OCI-LY7 (cell line): ENCODE measurements around the gene LILRB5. TPM values are rescaled to one million over a fixed set of nuclear protein-coding genes. Genes with fewer than 3 reads are reported as not detected.

ENCODE experiments used
- BruUV-seq: library from RNA; stranded (reverse); fragments of 400-500 nt; replicated peaks from 2 replicates; lab custom pipeline; 2021; lab: Mats Ljungman, UMichigan
- CTCF ChIA-PET: fragments of 300-600 bp; sonication (Branson Sonifier 250); formaldehyde crosslinking; loops from one replicate; lab custom pipeline; 2022; ENCODE audit warnings: antibody characterized with exemption; ENCODE audit not compliant: unreplicated experiment; lab: Charles Lee
- POLR2A ChIA-PET: fragments of 300-600 bp; sonication (Branson Sonifier 250); formaldehyde crosslinking; loops from one replicate; lab custom pipeline; 2022; ENCODE audit warnings: antibody characterized with exemption; lab: Charles Lee
- DNase-seq: peaks from one replicate; pipeline ENCODE4 v3.0.0-alpha.2; 2015; ENCODE audit warnings: low spot score
- H2AFZ ChIP-seq: fragments of 200-600 bp; sonication (generic), shearing (Covaris generic); 2 replicates; pipeline ENCODE4 v1.6.1; 2014; ENCODE audit warnings: mild to moderate bottlenecking, antibody characterized with exemption, low read length, moderate library complexity
- H3K27ac ChIP-seq: fragments of 200-600 bp; sonication (generic); 2 replicates; pipeline ENCODE4 v1.5.1; 2014; ENCODE audit warnings: mixed run types, low read depth, mild to moderate bottlenecking, moderate library complexity, low read length, inconsistent platforms; ENCODE audit not compliant: poor library complexity, severe bottlenecking
- H3K36me3 ChIP-seq: fragments of 200-600 bp; sonication (generic); 2 replicates; pipeline ENCODE4 v1.6.1; 2014; ENCODE audit warnings: mild to moderate bottlenecking, antibody characterized with exemption, low read length, moderate library complexity, mixed read lengths; ENCODE audit not compliant: insufficient read depth
- H3K4me1 ChIP-seq: fragments of 200-600 bp; sonication (generic); 2 replicates; pipeline ENCODE4 v1.5.1; 2014; ENCODE audit warnings: mild to moderate bottlenecking, low read length; ENCODE audit not compliant: insufficient read depth, poor library complexity, severe bottlenecking
- H3K4me2 ChIP-seq: fragments of 200-600 bp; sonication (generic); 2 replicates; pipeline ENCODE4 v1.6.1; 2014; ENCODE audit warnings: mild to moderate bottlenecking, low read length
- H3K4me3 ChIP-seq: fragments of 200-600 bp; sonication (generic); 2 replicates; pipeline ENCODE4 v1.5.1; 2014; ENCODE audit warnings: mild to moderate bottlenecking, low read depth, low read length; ENCODE audit not compliant: poor library complexity, severe bottlenecking
- H3K79me2 ChIP-seq: fragments of 200-600 bp; sonication (generic); 2 replicates; pipeline ENCODE4 v1.6.1; 2016; ENCODE audit warnings: low read depth, mild to moderate bottlenecking, low read length, moderate library complexity, mixed read lengths; ENCODE audit not compliant: insufficient read depth
- H3K9me2 ChIP-seq: fragments of 200-600 bp; sonication (generic); 2 replicates; pipeline ENCODE4 v1.6.1; 2016; ENCODE audit warnings: mild to moderate bottlenecking, low read length, mixed read lengths; ENCODE audit not compliant: insufficient read depth
- H3K9me3 ChIP-seq: fragments of 200-600 bp; sonication (generic); 2 replicates; pipeline ENCODE4 v1.6.1; 2014; ENCODE audit warnings: mild to moderate bottlenecking, mixed run types, low read length, mixed read lengths
- H4K20me1 ChIP-seq: fragments of 200-600 bp; sonication (generic); 2 replicates; pipeline ENCODE4 v1.6.1; 2014; ENCODE audit warnings: mild to moderate bottlenecking, antibody characterized with exemption, low read length, moderate library complexity, mixed read lengths; ENCODE audit not compliant: insufficient read depth
- EZH2phosphoT487 ChIP-seq: fragments of 200-600 bp; sonication (generic); IDR thresholded peaks from 2 replicates; pipeline ENCODE4 v1.6.1; 2018; ENCODE audit warnings: low read depth, borderline replicate concordance, mild to moderate bottlenecking, mixed run types, antibody characterized with exemption, low read length, moderate library complexity, mixed read lengths
- intact Hi-C: fragments of 100-400 bp; cut with micrococcal nuclease; formaldehyde crosslinking; loops from one replicate; pipeline ENCODE4 v1.10.0; 2022; ENCODE audit not compliant: unreplicated experiment
- total RNA-seq, 2 experiments: library from RNA; depleted of rRNA in 1 of 2; stranded (reverse); fragments of >200 nt in 1 of 2; shearing (Covaris generic) in 1 of 2; gene quantifications; 2 replicates each; pipeline ENCODE4 v1.2.3, GENCODE V29; 2014 to 2022
- TF ChIP-seq, protein P1 (sequence below): fragments of 200-600 bp; sonication (generic); conservative IDR thresholded peaks from 2 replicates; pipeline ENCODE4 v1.5.1; 2014; ENCODE audit warnings: mild to moderate bottlenecking, antibody characterized with exemption, low read length, moderate library complexity, mixed read lengths

The LILRB5 gene
- total RNA-seq, 2 experiments from 2014 or later: not detected

GRCh38 chr19:54253331-54254194 is 3.5 kb downstream of the LILRB5 start:
- H2AFZ ChIP-seq: no peak overlapping the region
- no peak for TF ChIP-seq EZH2phosphoT487
- TF ChIP-seq, protein P1, sequence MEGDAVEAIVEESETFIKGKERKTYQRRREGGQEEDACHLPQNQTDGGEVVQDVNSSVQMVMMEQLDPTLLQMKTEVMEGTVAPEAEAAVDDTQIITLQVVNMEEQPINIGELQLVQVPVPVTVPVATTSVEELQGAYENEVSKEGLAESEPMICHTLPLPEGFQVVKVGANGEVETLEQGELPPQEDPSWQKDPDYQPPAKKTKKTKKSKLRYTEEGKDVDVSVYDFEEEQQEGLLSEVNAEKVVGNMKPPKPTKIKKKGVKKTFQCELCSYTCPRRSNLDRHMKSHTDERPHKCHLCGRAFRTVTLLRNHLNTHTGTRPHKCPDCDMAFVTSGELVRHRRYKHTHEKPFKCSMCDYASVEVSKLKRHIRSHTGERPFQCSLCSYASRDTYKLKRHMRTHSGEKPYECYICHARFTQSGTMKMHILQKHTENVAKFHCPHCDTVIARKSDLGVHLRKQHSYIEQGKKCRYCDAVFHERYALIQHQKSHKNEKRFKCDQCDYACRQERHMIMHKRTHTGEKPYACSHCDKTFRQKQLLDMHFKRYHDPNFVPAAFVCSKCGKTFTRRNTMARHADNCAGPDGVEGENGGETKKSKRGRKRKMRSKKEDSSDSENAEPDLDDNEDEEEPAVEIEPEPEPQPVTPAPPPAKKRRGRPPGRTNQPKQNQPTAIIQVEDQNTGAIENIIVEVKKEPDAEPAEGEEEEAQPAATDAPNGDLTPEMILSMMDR: no peak
- ChIA-PET POLR2A (no interaction called here), CTCF (no interaction called here)
- H3K4me1 ChIP-seq: no peaks in the 10 kb centered on the region
- intact Hi-C loops: no loop called here
- DNase-seq: no peak
- H4K20me1 ChIP-seq: no peaks in the 10 kb centered on the region
- BruUV-seq: no TSS peak
- H3K9me2 ChIP-seq: no peaks in the 10 kb centered on the region
- H3K79me2 ChIP-seq: no peaks in the 10 kb centered on the region
- H3K9me3 ChIP-seq: no peaks in the 10 kb centered on the region
- no peak overlapping the region for H3K4me3 ChIP-seq
- H3K4me2 ChIP-seq: no peak overlapping the region
- no peaks in the 10 kb centered on the region for H3K36me3 ChIP-seq
- no peak overlapping the region for H3K27ac ChIP-seq

- Histone ChIP-seq H3K27ac (no peak overlapping the region), H3K4me3 (no peak overlapping the region), H3K4me2 (no peak overlapping the region), H3K36me3 (no peaks in the 10 kb centered on the region), H3K9me2 (no peaks in the 10 kb centered on the region), H2AFZ (no peak overlapping the region), H4K20me1 (no peaks in the 10 kb centered on the region), H3K4me1 (no peaks in the 10 kb centered on the region), H3K9me3 (no peaks in the 10 kb centered on the region), H3K79me2 (no peaks in the 10 kb centered on the region)
- no TSS peak for BruUV-seq
- intact Hi-C loops: no loop called here
- DNase-seq: no peak
- ChIA-PET CTCF (no interaction called here), POLR2A (no interaction called here)
- TF ChIP-seq EZH2phosphoT487: no peak
- TF ChIP-seq, protein P1: no peak
These were observed 4.2 kb downstream of the LILRB5 start for GRCh38 chr19:54252845-54253244.

DNA sequence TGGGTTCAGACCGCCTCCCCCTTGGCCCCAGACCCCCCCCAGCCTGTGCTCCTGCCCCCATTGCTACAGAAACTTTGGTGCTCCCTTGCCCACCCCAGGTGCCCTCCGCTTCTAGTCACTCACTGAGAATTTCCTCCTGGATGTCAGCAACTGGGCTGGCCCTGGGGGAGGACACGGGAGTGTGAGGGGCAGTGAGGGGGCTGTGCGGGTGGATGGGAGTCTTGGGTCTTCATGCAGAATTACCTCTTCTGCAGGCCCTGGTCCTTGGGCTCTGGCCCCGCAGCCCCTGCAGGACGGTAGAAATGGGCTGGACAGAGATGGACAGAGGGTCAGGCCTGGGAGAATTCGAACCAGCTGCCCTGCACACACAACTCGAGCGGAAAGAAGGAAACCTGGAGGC is 4.8 kb downstream of the LILRB5 start:
- Histone ChIP-seq H3K4me3 (no peak overlapping the region), H3K9me3 (no peaks in the 10 kb centered on the region), H3K4me2 (no peak overlapping the region), H3K36me3 (no peaks in the 10 kb centered on the region), H3K9me2 (no peaks in the 10 kb centered on the region), H3K27ac (no peak overlapping the region), H4K20me1 (no peaks in the 10 kb centered on the region), H3K4me1 (no peaks in the 10 kb centered on the region), H2AFZ (no peak overlapping the region), H3K79me2 (no peaks in the 10 kb centered on the region)
- CTCF ChIA-PET: no interaction called here
- no peak for TF ChIP-seq EZH2phosphoT487
- TF ChIP-seq, protein P1: no peak
- DNase-seq: no peak
- BruUV-seq: no TSS peak
- intact Hi-C loops: no loop called here
- POLR2A ChIA-PET: no interaction called here
